ENCODE measurements around the gene MAD1L1. TPM values are rescaled to one million over a fixed set of nuclear protein-coding genes. Genes with fewer than 3 reads are reported as not detected.

Gene MAD1L1
- total RNA-seq, 2 donors from 2014 or later = 46.7 to 66.0 TPM

GRCh38 chr7:2141021-2141410 is 91.7 kb downstream of the MAD1L1 start:
- H3K27me3 Mint-ChIP-seq = no peaks in the 10 kb centered on the region
- H3K9me3 Mint-ChIP-seq = no peaks in the 10 kb centered on the region
- H3K4me3 Mint-ChIP-seq = no peak overlapping the region
- no peak for ATAC-seq (replicated peaks)
- H3K27ac Mint-ChIP-seq = no peak overlapping the region
- peaks cover 6% of the 10 kb centered on the region for H3K36me3 Mint-ChIP-seq (ENCODE audit: low read depth)
- H3K4me1 Mint-ChIP-seq = peaks cover 6% of the 10 kb centered on the region

- no peak for ATAC-seq (replicated peaks)
- H3K27ac Mint-ChIP-seq = no peak overlapping the region
- H3K36me3 Mint-ChIP-seq (ENCODE audit: low read depth) = peaks cover 10% of the 10 kb centered on the region
- no peak overlapping the region for H3K4me3 Mint-ChIP-seq
- peaks cover 6% of the 10 kb centered on the region for H3K4me1 Mint-ChIP-seq
- no peaks in the 10 kb centered on the region for H3K27me3 Mint-ChIP-seq
- no peaks in the 10 kb centered on the region for H3K9me3 Mint-ChIP-seq
Measured at GRCh38 chr7:2140216-2141020, 92.3 kb downstream of the MAD1L1 start.

GRCh38 chr7:2139004-2139699 is 93.6 kb downstream of the MAD1L1 start:
- H3K4me3 Mint-ChIP-seq = no peak overlapping the region
- peaks cover 12% of the 10 kb centered on the region for H3K36me3 Mint-ChIP-seq (ENCODE audit: low read depth)
- no peaks in the 10 kb centered on the region for H3K27me3 Mint-ChIP-seq
- no peak overlapping the region for H3K27ac Mint-ChIP-seq
- ATAC-seq (replicated peaks) = no peak
- H3K9me3 Mint-ChIP-seq = no peaks in the 10 kb centered on the region
- H3K4me1 Mint-ChIP-seq = peaks cover 6% of the 10 kb centered on the region

GRCh38 chr7:2138146-2138765 is 94.5 kb downstream of the MAD1L1 start:
- Mint-ChIP-seq H3K4me3 (no peak overlapping the region), H3K36me3 (ENCODE audit: low read depth) (peaks cover 8% of the 10 kb centered on the region), H3K4me1 (peaks cover 6% of the 10 kb centered on the region), H3K9me3 (no peaks in the 10 kb centered on the region), H3K27me3 (no peaks in the 10 kb centered on the region), H3K27ac (no peak overlapping the region)
- no peak for ATAC-seq (replicated peaks)

- H3K4me3 Mint-ChIP-seq = no peak overlapping the region
- no peaks in the 10 kb centered on the region for H3K27me3 Mint-ChIP-seq
- peaks cover 6% of the 10 kb centered on the region for H3K4me1 Mint-ChIP-seq
- peaks cover 6% of the 10 kb centered on the region for H3K36me3 Mint-ChIP-seq (ENCODE audit: low read depth)
- no peak for ATAC-seq (replicated peaks)
- H3K27ac Mint-ChIP-seq = no peak overlapping the region
- H3K9me3 Mint-ChIP-seq = no peaks in the 10 kb centered on the region
Measured at GRCh38 chr7:2134740-2135139, 98.0 kb downstream of the MAD1L1 start.

- Mint-ChIP-seq H3K36me3 (ENCODE audit: low read depth) (peaks cover 6% of the 10 kb centered on the region), H3K4me1 (no peaks in the 10 kb centered on the region), H3K4me3 (no peak overlapping the region), H3K27me3 (no peaks in the 10 kb centered on the region), H3K27ac (no peak overlapping the region), H3K9me3 (no peaks in the 10 kb centered on the region)
- no peak for ATAC-seq (replicated peaks)
Measured at GRCh38 chr7:2132243-2132642, 100.5 kb downstream of the MAD1L1 start.

- ATAC-seq (replicated peaks) = no peak
- no peak overlapping the region for H3K4me3 Mint-ChIP-seq
- no peaks in the 10 kb centered on the region for H3K27me3 Mint-ChIP-seq
- H3K27ac Mint-ChIP-seq = no peak overlapping the region
- no peaks in the 10 kb centered on the region for H3K4me1 Mint-ChIP-seq
- H3K36me3 Mint-ChIP-seq (ENCODE audit: low read depth) = peaks cover 6% of the 10 kb centered on the region
- H3K9me3 Mint-ChIP-seq = no peaks in the 10 kb centered on the region
Measured at GRCh38 chr7:2131800-2132199, 100.9 kb downstream of the MAD1L1 start.

- H3K27me3 Mint-ChIP-seq = no peaks in the 10 kb centered on the region
- ATAC-seq (replicated peaks) = no peak
- no peak overlapping the region for H3K4me3 Mint-ChIP-seq
- no peaks in the 10 kb centered on the region for H3K9me3 Mint-ChIP-seq
- no peaks in the 10 kb centered on the region for H3K4me1 Mint-ChIP-seq
- H3K27ac Mint-ChIP-seq = no peak overlapping the region
- H3K36me3 Mint-ChIP-seq (ENCODE audit: low read depth) = peaks cover 6% of the 10 kb centered on the region
Measured at GRCh38 chr7:2131341-2131740, 101.4 kb downstream of the MAD1L1 start.

GRCh38 chr7:2130096-2130375 is 102.7 kb downstream of the MAD1L1 start:
- H3K9me3 Mint-ChIP-seq = no peaks in the 10 kb centered on the region
- H3K36me3 Mint-ChIP-seq (ENCODE audit: low read depth) = no peaks in the 10 kb centered on the region
- H3K4me1 Mint-ChIP-seq = no peaks in the 10 kb centered on the region
- no peak overlapping the region for H3K4me3 Mint-ChIP-seq
- H3K27me3 Mint-ChIP-seq = no peaks in the 10 kb centered on the region
- ATAC-seq (replicated peaks) = no peak
- no peak overlapping the region for H3K27ac Mint-ChIP-seq

GRCh38 chr7:2129323-2130095 is 103.2 kb downstream of the MAD1L1 start:
- ATAC-seq (replicated peaks) = no peak
- Mint-ChIP-seq H3K4me3 (no peak overlapping the region), H3K4me1 (no peaks in the 10 kb centered on the region), H3K9me3 (no peaks in the 10 kb centered on the region), H3K27ac (no peak overlapping the region), H3K36me3 (ENCODE audit: low read depth) (no peaks in the 10 kb centered on the region), H3K27me3 (no peaks in the 10 kb centered on the region)

- no peaks in the 10 kb centered on the region for H3K9me3 Mint-ChIP-seq
- H3K4me1 Mint-ChIP-seq = no peaks in the 10 kb centered on the region
- no peaks in the 10 kb centered on the region for H3K36me3 Mint-ChIP-seq (ENCODE audit: low read depth)
- ATAC-seq (replicated peaks) = no peak
- H3K27me3 Mint-ChIP-seq = no peaks in the 10 kb centered on the region
- H3K27ac Mint-ChIP-seq = peak overlapping the region; percentile 58
- no peak overlapping the region for H3K4me3 Mint-ChIP-seq
Measured at GRCh38 chr7:2128601-2129322, 104.0 kb downstream of the MAD1L1 start.

GRCh38 chr7:2126621-2127020 is 106.1 kb downstream of the MAD1L1 start:
- no peaks in the 10 kb centered on the region for H3K27me3 Mint-ChIP-seq
- H3K4me3 Mint-ChIP-seq = no peak overlapping the region
- no peaks in the 10 kb centered on the region for H3K4me1 Mint-ChIP-seq
- no peaks in the 10 kb centered on the region for H3K9me3 Mint-ChIP-seq
- no peak for ATAC-seq (replicated peaks)
- no peaks in the 10 kb centered on the region for H3K36me3 Mint-ChIP-seq (ENCODE audit: low read depth)
- no peak overlapping the region for H3K27ac Mint-ChIP-seq

GRCh38 chr7:2125931-2126330 is 106.8 kb downstream of the MAD1L1 start:
- H3K27ac Mint-ChIP-seq = no peak overlapping the region
- no peaks in the 10 kb centered on the region for H3K9me3 Mint-ChIP-seq
- H3K36me3 Mint-ChIP-seq (ENCODE audit: low read depth) = no peaks in the 10 kb centered on the region
- no peak overlapping the region for H3K4me3 Mint-ChIP-seq
- no peaks in the 10 kb centered on the region for H3K27me3 Mint-ChIP-seq
- no peaks in the 10 kb centered on the region for H3K4me1 Mint-ChIP-seq
- no peak for ATAC-seq (replicated peaks)

Measured in activated T-helper 17 cell treated with anti-CD3 and anti-CD28 coated beads, Interleukin-2, amount 50 U/mL, for 72 hours (primary cell).